A673 (cell line): Measurements from ENCODE around the gene PHLDA3. TPM values are rescaled to one million over a fixed set of nuclear protein-coding genes. Genes with fewer than 3 reads are reported as not detected.

Experiments used
- BruUV-seq: library from RNA; stranded (reverse); fragments of 400-500 nt; replicated peaks from 2 replicates; lab custom pipeline; 2021; lab: Mats Ljungman, UMichigan
- CTCF ChIA-PET: fragments of 300-600 bp; sonication (Branson Sonifier 250); formaldehyde crosslinking; loops from one replicate; lab custom pipeline; 2022; ENCODE audit warnings: antibody characterized with exemption; lab: Charles Lee
- POLR2A ChIA-PET: fragments of 300-600 bp; sonication (Branson Sonifier 250); formaldehyde crosslinking; loops from one replicate; lab custom pipeline; 2022; ENCODE audit warnings: antibody characterized with exemption; ENCODE audit not compliant: low non-redundant PET; lab: Charles Lee
- DNase-seq: peaks from one replicate; pipeline ENCODE4 v3.0.0-alpha.2; 2015; ENCODE audit warnings: low spot score
- H3K27ac ChIP-seq: fragments of 200-600 bp; sonication (generic); 2 replicates; pipeline ENCODE4 v1.5.1; 2016; ENCODE audit warnings: mixed run types, low read depth, mild to moderate bottlenecking, mixed read lengths, antibody characterized with exemption, low read length; ENCODE audit not compliant: poor library complexity, severe bottlenecking
- H3K27me3 ChIP-seq: fragments of 200-600 bp; sonication (generic); replicated peaks from 2 replicates; pipeline ENCODE4 v1.6.1; 2017; ENCODE audit warnings: mixed run types, low read depth, mild to moderate bottlenecking, mixed read lengths, antibody characterized with exemption, low read length; ENCODE audit not compliant: insufficient read depth, poor library complexity
- H3K36me3 ChIP-seq: fragments of 200-600 bp; sonication (generic); 2 replicates; pipeline ENCODE4 v1.6.1; 2016; ENCODE audit warnings: mixed run types, mild to moderate bottlenecking, mixed read lengths, antibody characterized with exemption, low read length; ENCODE audit not compliant: insufficient read depth, poor library complexity, severe bottlenecking
- H3K4me1 ChIP-seq: fragments of 200-600 bp; sonication (generic); 2 replicates; pipeline ENCODE4 v1.6.1; 2017; ENCODE audit warnings: mixed run types, mild to moderate bottlenecking, mixed read lengths, antibody characterized with exemption, low read length; ENCODE audit not compliant: insufficient read depth, poor library complexity, severe bottlenecking
- H3K4me3 ChIP-seq: fragments of 200-600 bp; sonication (generic); 2 replicates; pipeline ENCODE4 v1.5.1; 2016; ENCODE audit warnings: low read depth, mixed run types, mild to moderate bottlenecking, mixed read lengths, low read length; ENCODE audit not compliant: poor library complexity, severe bottlenecking
- H3K9me3 ChIP-seq: fragments of 200-600 bp; sonication (generic); 2 replicates; pipeline ENCODE4 v1.6.1; 2016; ENCODE audit warnings: mixed run types, low read depth, mild to moderate bottlenecking, mixed read lengths, antibody characterized with exemption, low read length; ENCODE audit not compliant: poor library complexity, severe bottlenecking
- CTCF ChIP-seq: fragments of 300-800, 200-600 bp; sonication (generic); conservative IDR thresholded peaks from 2 replicates; pipeline ENCODE4 v1.5.1; 2017; ENCODE audit warnings: low read depth, mild to moderate bottlenecking, antibody characterized with exemption, low read length, moderate library complexity, mixed read lengths
- EZH2 ChIP-seq: fragments of 200-600 bp; sonication (generic); IDR thresholded peaks from 2 replicates; pipeline ENCODE4 v1.6.1; 2017; ENCODE audit warnings: borderline replicate concordance, low read depth, mild to moderate bottlenecking, mixed read lengths, antibody characterized with exemption, low read length; ENCODE audit not compliant: poor library complexity, severe bottlenecking
- intact Hi-C: fragments of 100-400 bp; cut with micrococcal nuclease; formaldehyde crosslinking; loops from one replicate; pipeline ENCODE4 v1.10.0; 2022; ENCODE audit not compliant: unreplicated experiment
- total RNA-seq: library from RNA; stranded (reverse); gene quantifications from 2 replicates; pipeline ENCODE4 v1.2.3, GENCODE V29; 2021

PHLDA3 gene
- total RNA-seq, 1 experiment from 2014 or later, result 24.1 TPM

GRCh38 chr1:201427963-201428362, 41.0 kb downstream of the PHLDA3 start:
- H3K4me3 ChIP-seq, result no peak overlapping the region
- POLR2A ChIA-PET, result no interaction called here
- H3K27me3 ChIP-seq, result no peaks in the 10 kb centered on the region
- no peaks in the 10 kb centered on the region for H3K36me3 ChIP-seq
- no peak for DNase-seq
- TF ChIP-seq CTCF (no peak), EZH2 (no peak)
- no peaks in the 10 kb centered on the region for H3K4me1 ChIP-seq
- H3K27ac ChIP-seq, result no peak overlapping the region
- H3K9me3 ChIP-seq, result no peaks in the 10 kb centered on the region
- CTCF ChIA-PET, result no interaction called here
- BruUV-seq, result no TSS peak
- intact Hi-C loops, result no loop called here

- Histone ChIP-seq H3K4me1 (no peaks in the 10 kb centered on the region), H3K4me3 (no peak overlapping the region), H3K9me3 (no peaks in the 10 kb centered on the region), H3K27me3 (no peaks in the 10 kb centered on the region), H3K27ac (no peak overlapping the region), H3K36me3 (no peaks in the 10 kb centered on the region)
- DNase-seq, result no peak
- TF ChIP-seq EZH2 (no peak), CTCF (no peak)
- POLR2A ChIA-PET, result no interaction called here
- intact Hi-C loops, result no loop called here
- BruUV-seq, result no TSS peak
- CTCF ChIA-PET, result interaction anchor here (0.8 kb wide), 1 partner anchor 79 kb away, joined by 3 read pairs; no protein-coding TSS in a partner anchor
These were observed 42.3 kb downstream of the PHLDA3 start for GRCh38 chr1:201426479-201427310.

- H3K27ac ChIP-seq, result no peak overlapping the region
- intact Hi-C loops, result no loop called here
- TF ChIP-seq EZH2 (no peak), CTCF (no peak)
- no peaks in the 10 kb centered on the region for H3K27me3 ChIP-seq
- ChIA-PET POLR2A (interaction anchor here (0.5 kb wide), 1 partner anchor 180 kb away, joined by 4 read pairs; no protein-coding TSS in a partner anchor), CTCF (no interaction called here)
- peak; percentile 27 for DNase-seq
- H3K4me3 ChIP-seq, result no peak overlapping the region
- H3K4me1 ChIP-seq, result no peaks in the 10 kb centered on the region
- no peaks in the 10 kb centered on the region for H3K36me3 ChIP-seq
- H3K9me3 ChIP-seq, result no peaks in the 10 kb centered on the region
- BruUV-seq, result no TSS peak
These were observed 44.8 kb downstream of the PHLDA3 start for GRCh38 chr1:201424146-201424545.
